Hepatocyte (in vitro differentiated cells): ENCODE results near the gene CLDN5.

ENCODE experiments used
- EZH2phosphoT487 ChIP-seq: fragments of 200-600 bp; sonication (generic); IDR thresholded peaks from one replicate; pipeline ENCODE4 v1.6.1; 2018; ENCODE audit warnings: antibody characterized with exemption, mild to moderate bottlenecking, low read depth, moderate library complexity; ENCODE audit not compliant: unreplicated experiment, severe bottlenecking
- TF ChIP-seq, protein P1 (sequence below): fragments of 200-600 bp; sonication (generic); IDR thresholded peaks from 2 replicates; pipeline ENCODE4 v1.5.1; 2016; ENCODE audit warnings: antibody characterized with exemption, mild to moderate bottlenecking; ENCODE audit not compliant: poor library complexity

DNA sequence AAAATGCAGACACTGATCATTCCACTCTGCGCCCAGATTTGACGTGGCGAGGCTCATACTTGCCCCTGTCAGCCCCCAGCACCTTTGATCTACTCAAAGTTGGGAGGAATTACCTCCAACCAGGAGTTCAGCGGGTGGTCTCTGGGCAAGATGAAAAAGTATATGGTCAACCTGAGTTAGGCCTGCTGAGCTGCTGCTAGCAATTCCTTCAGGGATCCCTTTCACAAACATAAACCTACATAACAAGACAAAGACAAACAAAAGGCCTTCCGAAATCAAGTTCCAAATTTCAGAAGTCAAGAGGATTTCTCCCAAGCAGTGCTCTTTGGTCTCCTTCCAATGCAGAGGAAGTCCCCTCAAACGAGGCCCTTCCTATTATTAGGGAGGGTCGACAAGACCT lies 20.8 kb downstream of the CLDN5 start:
- TF ChIP-seq, protein P1, sequence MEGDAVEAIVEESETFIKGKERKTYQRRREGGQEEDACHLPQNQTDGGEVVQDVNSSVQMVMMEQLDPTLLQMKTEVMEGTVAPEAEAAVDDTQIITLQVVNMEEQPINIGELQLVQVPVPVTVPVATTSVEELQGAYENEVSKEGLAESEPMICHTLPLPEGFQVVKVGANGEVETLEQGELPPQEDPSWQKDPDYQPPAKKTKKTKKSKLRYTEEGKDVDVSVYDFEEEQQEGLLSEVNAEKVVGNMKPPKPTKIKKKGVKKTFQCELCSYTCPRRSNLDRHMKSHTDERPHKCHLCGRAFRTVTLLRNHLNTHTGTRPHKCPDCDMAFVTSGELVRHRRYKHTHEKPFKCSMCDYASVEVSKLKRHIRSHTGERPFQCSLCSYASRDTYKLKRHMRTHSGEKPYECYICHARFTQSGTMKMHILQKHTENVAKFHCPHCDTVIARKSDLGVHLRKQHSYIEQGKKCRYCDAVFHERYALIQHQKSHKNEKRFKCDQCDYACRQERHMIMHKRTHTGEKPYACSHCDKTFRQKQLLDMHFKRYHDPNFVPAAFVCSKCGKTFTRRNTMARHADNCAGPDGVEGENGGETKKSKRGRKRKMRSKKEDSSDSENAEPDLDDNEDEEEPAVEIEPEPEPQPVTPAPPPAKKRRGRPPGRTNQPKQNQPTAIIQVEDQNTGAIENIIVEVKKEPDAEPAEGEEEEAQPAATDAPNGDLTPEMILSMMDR, result no peak
- TF ChIP-seq EZH2phosphoT487, result no peak
